Right ventricle myocardium inferior (tissue), 1 donor: Measurements from ENCODE around the gene PDE2A. TPM values are rescaled to one million over a fixed set of nuclear protein-coding genes. Genes with fewer than 3 reads are reported as not detected.

ENCODE experiments used
- ATAC-seq: fragments of 200-7000 bp; cut with Tn5 transposase; one replicate; pipeline ENCODE4 v1.9.1; 2020; ENCODE audit warnings: mild to moderate bottlenecking, moderate library complexity
- DNase-seq: peaks from one replicate; pipeline ENCODE4 v3.0.0; 2021; ENCODE audit errors: missing footprints
- intact Hi-C: fragments of 100-400 bp; cut with DNase I; formaldehyde crosslinking; loops from one replicate; pipeline ENCODE4 v1.11.0; 2022
- total RNA-seq: library from RNA; stranded (reverse); fragmentation: NEBNext Ultra II Directional; extraction: Animal tissue kit (Norgen Biotek cat#: 25700); gene quantifications from one replicate; pipeline ENCODE4 v1.2.1, GENCODE V29; 2021
- donor health status: DM: no; HTN: yes; CAD: no; lungs with severe emphysema.

Gene PDE2A
- total RNA-seq, 1 donor from 2014 or later, result 41.2 TPM

DNA sequence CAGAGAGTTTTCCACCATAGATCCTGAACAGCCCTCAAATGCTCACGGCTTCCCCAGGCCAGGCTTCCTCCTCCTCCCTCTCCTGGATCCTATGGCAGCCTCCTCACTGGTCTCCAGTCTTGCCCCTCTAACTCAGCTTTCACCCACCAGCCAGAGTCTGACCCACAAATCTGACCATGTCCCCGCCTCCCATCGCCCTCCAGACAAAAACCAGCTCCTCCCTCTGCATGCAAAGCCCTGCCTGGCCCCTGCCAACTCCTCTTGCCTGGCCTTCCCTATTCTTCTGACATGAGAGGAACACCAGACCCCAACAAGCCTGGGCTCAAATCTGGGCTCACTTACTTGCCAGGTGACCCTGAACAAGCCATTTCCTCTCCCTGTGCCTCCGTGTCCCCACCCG is 32.4 kb upstream of the PDE2A start:
- ATAC-seq, result no peak
- intact Hi-C loops, result no loop called here
- DNase-seq, result peak; percentile 27

DNA sequence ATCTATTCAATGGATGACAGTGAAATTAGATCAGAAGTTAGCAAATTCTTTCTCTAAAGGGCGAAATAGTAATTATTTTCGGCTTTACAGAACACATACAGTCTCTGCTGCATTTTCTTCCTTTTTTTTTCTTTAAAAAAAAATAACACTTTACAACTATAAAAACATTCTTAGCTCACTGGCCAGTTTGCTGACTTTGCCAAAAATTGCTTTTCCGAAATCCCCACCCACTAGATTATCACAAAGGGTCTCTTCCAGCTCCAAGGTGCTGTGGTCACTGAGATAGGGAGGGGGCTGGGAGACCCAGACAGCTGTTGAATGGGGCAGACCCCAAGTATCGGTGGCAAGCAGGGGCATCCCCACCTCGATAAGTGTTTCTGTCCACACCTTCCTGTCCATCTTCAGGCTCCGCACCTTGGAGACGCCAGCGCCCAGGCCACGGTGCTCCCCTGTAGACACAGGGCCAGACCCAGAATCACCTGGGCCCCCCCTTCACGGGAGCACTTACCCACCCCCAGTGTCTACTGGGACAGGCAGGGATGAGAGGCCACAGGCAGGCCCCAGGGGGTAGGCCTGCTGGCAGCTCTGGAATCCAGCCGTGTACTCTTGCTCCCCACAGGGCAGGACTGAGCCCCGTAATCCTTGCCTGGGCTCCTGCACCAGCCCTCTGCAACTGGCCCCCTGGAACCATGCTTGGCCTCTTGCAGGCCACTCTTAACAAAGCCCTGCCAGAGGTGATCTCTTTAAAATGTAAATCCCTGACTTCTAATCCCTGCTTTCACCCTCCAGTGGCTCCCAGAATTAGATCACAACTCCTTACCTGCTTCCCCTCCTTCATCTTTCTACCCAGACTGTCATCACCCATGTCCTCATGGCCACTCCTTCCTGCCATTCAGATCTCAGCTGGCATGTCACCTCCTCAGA is 31.5 kb upstream of the PDE2A start:
- no peak for ATAC-seq
- intact Hi-C loops, result no loop called here
- peak; percentile 55 for DNase-seq

DNA sequence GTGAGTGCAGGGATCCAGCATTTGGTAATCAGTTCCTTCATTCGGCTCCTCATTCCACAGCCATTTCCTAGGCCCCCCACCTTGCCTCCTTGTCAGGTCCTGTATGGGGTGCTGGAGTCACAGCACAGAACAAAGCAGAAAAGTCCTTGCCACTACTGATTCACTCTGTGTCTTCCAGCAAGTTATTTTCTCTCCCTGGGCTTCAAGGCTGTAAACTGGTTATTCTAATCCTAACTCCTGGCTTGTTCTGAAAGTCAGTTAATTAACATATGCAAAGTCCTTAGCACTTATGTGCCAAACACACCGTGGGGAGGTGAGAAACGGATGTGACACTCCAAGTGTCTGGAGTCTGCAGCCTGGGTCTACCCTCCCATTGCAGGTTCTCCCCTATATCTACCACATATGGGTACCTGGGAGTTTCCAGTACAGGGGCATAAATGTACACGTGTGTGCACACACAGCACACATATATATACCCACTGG is 30.6 kb upstream of the PDE2A start:
- ATAC-seq (no peak), DNase-seq (no peak)
- intact Hi-C loops, result no loop called here

DNA sequence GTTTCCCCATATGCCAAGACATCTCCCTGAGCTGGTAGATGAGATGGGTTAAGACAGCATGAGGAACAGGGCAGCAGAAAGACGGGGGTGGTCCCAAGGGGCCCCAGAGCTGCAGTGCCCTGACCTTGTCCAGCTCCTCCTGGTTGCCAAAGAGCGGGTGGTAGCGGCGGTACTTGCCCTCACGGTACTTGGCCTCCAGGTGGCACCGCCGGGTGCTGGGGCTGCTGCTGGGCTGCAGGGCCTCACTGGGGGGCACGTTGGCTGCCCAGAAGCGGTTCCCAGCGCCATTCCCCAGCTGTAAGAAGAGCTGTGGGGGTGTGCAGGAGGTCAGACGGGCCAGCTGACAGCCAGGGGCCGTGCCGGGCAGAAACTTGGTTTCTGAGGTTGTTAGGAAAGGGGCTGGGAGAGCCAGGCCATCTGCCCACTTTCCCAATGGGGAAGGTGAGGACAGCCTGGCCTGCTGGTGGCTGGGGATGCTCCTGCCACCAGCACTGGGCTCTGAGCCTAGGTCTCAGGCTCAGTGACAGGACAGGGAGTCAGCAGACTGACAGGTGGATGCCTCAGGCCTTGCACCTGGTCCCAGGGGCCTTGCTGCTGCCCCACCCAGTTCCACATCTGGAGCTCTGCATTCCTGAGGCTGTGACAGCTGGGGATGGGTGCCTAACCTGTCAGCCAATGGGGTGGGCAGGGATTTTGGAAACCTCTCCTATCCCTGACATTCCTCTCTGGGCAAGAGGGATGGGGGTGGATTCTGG is 30.0 kb upstream of the PDE2A start:
- ATAC-seq, result no peak
- intact Hi-C loops, result no loop called here
- no peak for DNase-seq

DNA sequence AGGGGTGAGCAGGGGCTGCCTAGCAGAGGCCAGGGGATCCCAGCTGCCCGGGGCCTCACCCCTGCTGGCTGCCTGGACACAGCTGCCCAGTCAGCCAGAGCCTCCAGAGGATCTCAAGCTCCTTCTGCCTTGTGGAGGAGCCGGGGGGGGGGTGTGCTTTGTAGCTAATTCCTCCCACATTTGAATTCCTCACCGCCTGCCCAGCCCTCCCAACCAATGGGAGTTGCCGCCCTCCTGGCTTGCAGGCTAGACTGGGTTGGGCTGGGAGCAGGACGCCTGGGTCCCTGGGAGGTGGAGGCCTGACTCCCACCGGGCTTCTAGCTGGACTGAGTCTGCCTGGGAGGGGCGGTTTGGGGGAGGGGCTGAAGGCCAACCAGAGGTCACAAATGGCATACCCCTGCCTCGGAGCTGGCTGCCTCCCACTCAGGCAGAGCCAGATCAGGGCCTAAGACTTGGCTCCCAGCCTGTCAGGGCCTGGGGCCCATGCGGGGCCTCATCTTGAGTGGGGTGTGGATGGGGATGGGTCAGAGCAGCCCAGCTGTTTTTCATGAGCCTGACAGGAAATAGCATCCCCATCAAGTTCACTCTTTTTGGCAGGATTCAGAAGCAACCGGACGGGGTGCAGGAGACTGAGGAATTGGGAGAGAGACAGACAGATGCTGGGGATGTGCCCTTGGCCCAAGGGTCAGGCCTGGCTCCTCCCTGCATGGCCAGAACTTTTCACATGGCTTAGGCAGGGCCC is 29.2 kb upstream of the PDE2A start:
- peak; percentile 90 for DNase-seq
- ATAC-seq, result peak; percentile 87
- intact Hi-C loops, result no loop called here

DNA sequence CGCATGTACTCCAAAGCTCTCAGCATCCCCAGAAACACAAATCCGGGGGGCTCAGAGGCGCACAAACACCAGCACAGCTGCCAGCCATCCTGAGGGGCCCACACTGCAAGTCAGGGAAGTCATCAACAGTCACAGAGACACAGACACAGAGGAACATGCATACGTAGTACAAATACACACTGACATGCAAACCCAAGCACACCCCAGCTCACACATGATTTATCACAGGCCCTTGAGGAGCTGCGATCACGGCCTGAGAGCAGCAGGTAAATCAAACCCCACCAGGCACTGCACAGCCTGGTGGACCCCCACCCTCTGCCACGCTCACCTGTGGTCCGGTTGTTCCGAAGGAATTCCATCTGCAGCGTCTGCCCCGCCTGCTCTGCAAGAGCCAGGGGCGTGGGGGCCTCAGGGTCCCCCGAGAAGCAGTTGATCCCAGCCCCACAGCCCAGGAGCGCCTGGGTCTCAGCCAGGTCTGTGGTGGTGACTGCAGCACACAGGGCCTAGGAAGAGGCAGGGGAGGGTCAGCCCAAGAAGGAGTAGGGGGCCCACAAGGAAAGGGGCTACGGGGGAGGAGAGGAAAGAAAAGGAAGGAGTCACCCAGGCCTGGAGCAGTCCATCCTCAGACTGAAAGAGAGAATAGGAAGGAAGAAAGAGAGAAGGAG is 28.5 kb upstream of the PDE2A start:
- no peak for ATAC-seq
- no peak for DNase-seq
- intact Hi-C loops, result no loop called here

DNA sequence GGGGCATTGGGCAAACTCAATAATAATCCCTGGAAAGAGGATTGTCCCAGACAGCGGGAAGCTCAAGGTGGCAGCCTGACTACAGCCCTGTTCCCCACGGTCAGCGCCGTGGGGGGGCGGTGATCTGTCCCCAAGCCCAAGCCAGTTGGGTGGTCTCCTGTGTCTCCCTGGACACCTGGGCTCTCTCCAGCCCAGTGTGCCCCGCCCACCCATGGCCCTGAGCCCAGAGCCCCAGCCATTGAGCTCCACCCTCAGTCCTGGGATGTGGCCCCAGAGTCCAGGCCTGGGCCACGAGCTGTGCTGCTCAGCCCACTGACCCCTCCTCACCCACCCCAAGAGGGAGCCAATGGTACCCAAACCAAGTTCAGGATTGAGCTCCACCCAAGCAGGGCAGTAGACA is 27.9 kb upstream of the PDE2A start:
- intact Hi-C loops, result no loop called here
- DNase-seq (no peak), ATAC-seq (no peak)

DNA sequence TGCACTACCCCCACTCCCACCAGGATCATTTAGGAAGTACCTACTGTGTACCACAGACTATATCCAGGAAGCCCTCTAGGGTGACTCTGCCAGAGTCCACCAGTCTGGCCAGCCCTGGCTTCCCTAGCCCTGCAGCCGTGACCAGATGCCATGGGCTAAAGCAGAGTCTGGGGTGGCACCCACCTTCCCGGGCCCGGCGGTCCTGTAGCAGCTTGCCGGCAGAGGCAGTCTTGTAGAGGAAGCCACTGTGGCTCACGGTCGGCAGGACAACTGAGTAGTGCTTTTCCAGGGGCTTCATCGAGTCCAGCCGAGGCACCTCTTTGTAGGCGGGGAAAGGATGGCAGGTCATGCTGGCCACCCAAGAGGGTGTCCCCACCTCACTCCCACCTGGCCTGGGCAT is 27.2 kb upstream of the PDE2A start:
- no peak for ATAC-seq
- intact Hi-C loops, result no loop called here

DNA sequence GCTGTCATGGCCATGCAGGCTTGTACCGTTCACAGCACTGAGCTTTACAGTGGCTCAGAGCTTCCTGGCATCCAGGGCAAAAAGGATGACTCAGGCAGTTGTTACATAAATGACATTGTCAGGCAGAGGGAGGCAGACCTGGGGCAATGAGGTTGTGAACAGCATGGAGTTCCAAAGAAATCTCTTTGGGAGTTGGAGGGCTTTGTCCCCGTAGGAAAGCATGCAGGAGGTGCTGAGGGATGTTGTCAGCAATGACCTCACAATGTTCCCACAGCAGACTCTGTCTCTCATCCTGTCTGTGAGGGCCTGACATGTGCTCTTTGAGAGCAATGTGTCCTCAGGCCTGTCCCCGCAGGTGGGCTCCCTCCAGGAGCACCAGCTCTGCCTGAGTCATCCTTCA is 25.9 kb upstream of the PDE2A start:
- intact Hi-C loops, result no loop called here
- DNase-seq (no peak), ATAC-seq (no peak)

More for the DNA sequence above, 27.2 kb upstream of the PDE2A start:
- no peak for DNase-seq

DNA sequence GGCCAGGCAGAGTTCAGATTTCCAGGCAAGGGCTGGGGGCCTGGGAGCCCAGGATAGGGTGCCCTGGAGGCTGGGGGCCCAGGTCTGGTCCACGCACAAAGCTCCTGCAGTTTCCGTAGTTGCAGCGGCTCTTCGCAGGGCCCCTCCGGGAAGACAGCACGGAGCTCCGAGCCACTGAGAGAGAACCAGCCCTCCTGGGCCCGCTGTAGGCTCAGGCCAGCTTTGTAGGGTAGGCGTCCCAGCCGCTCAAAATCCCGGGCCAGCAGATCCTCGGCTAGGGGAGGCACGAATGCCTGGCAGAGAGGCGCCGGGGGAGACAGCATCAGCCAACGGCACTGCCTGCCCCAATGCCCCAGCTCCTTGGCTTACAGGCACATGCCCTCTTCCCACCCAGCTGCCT is 23.6 kb upstream of the PDE2A start:
- ATAC-seq, result no peak
- intact Hi-C loops, result no loop called here
- DNase-seq, result no peak

DNA sequence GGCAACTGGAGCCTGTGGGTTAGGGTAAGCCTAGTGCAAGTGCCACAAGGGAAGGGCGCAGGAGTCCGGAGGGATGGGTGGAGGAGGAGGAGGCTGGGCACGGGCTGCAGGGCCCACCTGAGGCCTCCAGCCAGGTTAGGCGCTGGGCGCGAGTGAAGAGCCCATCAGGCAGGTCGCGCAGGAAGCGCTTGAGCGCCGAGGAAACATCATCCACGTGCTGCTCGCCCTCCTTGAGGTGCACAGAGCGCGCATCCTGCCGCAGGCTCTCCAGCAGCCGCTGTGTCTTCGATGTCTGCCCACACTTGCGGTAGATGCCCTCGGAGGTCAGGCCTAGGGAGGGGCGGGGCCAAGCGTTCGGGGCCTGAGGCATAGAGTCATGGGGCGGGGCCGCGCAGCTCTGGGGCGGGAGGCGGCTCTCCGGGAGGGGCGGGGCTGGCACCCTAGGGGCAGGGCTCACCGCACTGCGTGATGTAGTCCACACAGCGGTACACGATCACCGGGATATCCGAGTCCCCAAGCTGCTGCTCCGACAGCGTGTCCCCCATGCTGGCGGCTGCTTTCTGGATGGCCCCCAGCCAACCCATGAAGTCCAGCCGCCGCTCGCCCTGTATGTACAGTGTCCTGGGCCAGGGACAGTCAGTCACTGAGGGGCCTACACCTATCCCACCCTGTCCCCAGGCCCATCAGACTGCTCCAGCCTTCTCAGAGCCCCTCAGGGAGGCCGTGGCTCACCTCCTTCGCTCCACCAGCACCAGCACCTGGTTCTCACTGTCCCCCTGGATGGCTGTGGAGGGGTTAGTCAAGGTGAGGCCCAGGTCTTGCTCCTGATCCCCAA is 22.9 kb upstream of the PDE2A start:
- intact Hi-C loops, result no loop called here

DNA sequence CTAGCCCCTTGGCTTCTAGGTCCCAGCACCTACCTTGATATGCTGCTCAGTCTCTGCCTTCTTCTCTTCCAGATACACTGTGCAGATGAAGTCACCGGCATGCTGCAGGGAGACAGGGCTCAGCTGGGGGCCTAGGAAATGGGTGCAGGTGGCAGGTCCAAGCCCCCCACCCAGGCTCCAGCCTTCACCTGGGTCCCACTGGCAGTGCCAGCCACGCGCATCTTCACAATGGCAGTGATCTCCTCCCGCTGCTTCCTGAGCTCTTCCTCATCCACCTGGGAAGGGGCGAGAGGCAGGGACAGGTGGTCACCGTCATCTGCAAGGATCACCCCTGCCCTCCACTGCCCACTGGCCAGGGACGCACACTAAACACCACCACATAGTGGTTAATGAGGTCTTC is 21.1 kb upstream of the PDE2A start:
- ATAC-seq, result no peak
- intact Hi-C loops, result no loop called here
- no peak for DNase-seq

More for the DNA sequence above, 22.9 kb upstream of the PDE2A start:
- ATAC-seq, result peak; percentile 63
- DNase-seq, result no peak

DNA sequence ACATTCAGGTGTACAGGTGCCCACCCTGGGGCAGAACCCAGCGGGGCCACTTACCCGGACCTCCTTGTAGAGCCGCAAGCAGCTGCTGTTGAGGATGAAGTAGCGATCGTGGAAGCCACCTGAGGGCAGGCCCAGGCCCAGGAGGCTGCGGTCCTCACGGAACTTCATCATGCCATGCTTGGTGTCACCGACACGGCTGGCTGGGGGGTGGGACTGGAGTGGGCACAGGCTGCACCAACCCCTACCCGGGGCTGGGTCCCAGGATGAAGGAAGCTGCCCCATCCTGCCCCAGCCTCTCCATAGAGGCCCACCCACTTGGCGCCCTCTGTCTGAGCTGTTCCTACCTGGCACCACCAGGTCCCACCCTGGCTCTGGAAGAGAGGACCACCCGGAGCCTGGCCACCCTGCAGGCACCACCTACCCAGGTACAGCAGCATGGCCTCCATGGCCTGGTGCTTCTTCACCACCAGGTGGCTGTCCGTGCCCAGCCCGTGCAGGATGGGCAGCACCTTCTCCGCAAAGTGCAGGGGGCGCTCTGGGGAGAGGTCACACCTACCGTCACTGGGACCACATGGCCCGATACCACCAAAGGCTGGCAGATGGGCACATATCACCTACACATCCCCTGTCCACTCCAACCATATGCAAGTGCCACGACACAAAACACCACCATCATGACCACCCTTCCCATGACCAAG is 19.2 kb upstream of the PDE2A start:
- intact Hi-C loops, result no loop called here
- DNase-seq (no peak), ATAC-seq (no peak)

DNA sequence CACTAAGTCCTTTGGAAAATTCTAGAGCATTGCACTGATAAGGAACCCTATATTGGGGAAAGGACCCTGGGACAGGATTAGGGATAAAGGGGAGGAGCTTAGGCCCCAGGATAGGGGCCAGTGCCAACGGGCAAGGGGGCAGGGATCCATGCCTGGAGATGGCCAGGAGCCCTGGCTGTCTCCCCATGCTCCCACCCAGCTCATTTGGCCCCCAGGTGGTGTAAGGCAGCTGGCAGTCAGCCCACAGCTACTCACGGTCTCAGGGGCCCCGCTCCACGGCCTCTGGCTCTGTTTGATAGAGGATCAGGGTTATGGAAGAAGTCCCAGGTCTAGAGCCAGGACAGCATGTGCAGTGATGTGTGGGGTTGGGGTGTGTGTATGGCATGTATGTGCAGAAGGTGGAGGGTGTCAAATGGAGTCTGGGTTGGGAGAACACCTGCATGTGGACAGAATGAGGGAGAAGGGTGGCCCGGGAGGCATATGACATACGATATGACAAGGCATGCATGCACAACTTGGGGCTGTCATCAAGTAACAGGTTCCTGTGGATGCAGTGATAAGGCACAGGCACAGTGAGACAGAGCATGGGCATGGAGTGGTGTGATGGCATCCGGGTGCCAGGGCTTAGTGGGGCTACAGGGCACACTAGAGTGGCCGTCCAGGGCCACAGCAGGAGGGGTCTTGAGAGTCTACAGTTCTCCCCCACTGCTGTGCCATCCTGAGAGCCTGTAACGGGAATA is 18.4 kb upstream of the PDE2A start:
- intact Hi-C loops, result no loop called here
- DNase-seq (no peak), ATAC-seq (peak; percentile 69)

DNA sequence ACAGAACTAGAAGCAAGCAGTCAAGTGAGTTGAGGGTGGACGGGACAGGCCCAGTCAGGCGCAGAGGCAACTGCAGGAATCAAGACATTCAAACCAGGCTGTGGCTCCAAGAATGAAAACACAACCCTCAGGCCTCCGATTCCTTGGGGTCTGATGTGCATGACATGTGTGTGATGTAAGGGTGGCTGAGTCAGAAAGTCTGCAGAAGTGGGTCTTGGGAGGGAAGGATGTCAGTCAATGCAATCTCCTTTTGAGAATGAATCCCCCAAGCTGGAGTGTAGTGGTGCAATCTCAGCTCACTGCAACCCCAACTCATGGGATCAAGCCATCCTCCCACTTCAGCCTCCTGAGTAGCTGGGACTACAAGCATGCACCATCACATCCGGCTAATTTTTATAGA is 15.9 kb upstream of the PDE2A start:
- ATAC-seq, result no peak
- DNase-seq, result no peak
- intact Hi-C loops, result no loop called here

DNA sequence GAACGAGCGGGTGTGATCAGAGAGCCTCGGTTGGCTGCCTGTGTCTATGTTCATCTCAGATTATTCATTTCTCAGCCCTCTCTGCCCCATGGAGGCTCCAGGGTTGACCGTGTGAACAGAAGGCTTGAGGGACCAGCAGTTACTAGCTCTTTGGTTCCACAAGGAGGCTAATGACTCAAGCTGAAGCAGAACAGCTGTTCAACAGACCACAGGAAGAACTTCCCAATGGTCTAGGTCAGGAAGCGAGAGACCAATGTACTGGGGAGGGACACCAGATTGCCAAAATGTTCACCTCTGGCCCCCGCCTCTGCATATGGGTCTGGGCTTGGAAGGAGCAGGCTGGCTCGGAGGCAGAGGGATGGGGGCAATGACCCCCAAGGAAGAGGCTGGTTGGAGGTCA is 14.7 kb upstream of the PDE2A start:
- ATAC-seq (no peak), DNase-seq (no peak)
- intact Hi-C loops, result no loop called here

DNA sequence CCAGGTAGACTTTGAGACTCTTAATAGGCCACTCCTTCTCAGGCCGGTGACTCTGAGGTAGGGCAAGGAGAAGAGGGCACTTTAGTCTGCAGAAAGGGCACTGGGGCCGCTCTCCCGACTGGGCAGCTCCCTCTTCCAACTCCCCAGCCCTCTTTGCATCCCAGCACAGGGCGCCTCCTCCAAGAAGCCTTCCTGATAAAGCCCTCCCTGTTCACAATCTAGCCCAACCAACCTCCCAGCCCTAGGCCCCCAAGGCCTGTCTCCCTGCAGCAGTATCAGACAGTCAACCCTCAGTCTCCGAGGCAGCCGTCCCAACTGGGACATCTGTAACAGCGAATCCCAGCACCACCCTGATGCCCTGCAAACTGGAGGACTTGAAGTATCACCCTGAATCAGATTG is 14.3 kb upstream of the PDE2A start:
- no peak for DNase-seq
- no peak for ATAC-seq
- intact Hi-C loops, result no loop called here
